ENCODE results near the gene SLK. TPM values are rescaled to one million over a fixed set of nuclear protein-coding genes. Genes with fewer than 3 reads are reported as not detected.

The SLK gene
- total and polyA plus RNA-seq, 10 of the 15 experiments (the other 5 are each of a cell fraction or from before 2014, with no cell fraction given), result 2.5 to 24.2 (median 11.1) TPM

GRCh38 chr10:104040382-104040781 is 73.4 kb downstream of the SLK start:
- H4K20me1 ChIP-seq (ENCODE audit: control insufficient read depth, insufficient read depth), result no peaks in the 10 kb centered on the region
- no peak overlapping the region for H3K9ac ChIP-seq (ENCODE audit: control insufficient read depth, insufficient read depth, low read length)
- H3K36me3 ChIP-seq (ENCODE audit: control insufficient read depth in 2 of 2, insufficient read depth in 2 of 2, low read length in 1 of 2), result no peaks in the 10 kb centered on the region
- DNase-seq (ENCODE audit: low read depth, low spot score), result no peak
- POLR2A ChIA-PET, result no interaction called here
- RAD21 ChIA-PET (ENCODE audit: unreplicated experiment), result interaction anchor here (0.9 kb wide), 1 partner anchor 152 kb away, joined by 3 read pairs; no protein-coding TSS in a partner anchor
- no peaks in the 10 kb centered on the region; a peak in 2 of 4 replicates for H3K27me3 ChIP-seq (replicated peaks in 1 of 2; ENCODE audit: control insufficient read depth in 2 of 2, insufficient read depth in 2 of 2, low read length in 1 of 2)
- in situ Hi-C loops (cut with MboI) (no loop called here), intact Hi-C loops (cut with micrococcal nuclease; ENCODE audit: unreplicated experiment) (no loop called here)
- H3K79me2 ChIP-seq (ENCODE audit: control insufficient read depth, insufficient read depth, low read length), result no peaks in the 10 kb centered on the region
- H3K9me3 ChIP-seq (replicated peaks; ENCODE audit: control insufficient read depth, insufficient read depth, low read length), result no peaks in the 10 kb centered on the region
- WGBS (ENCODE audit: insufficient coverage, insufficient replicate concordance, low lambda C conversion rate, missing lambda C conversion rate), result 27% methylated on average over 6 of the region's 6 CpGs
- no peak overlapping the region for H3K4me2 ChIP-seq (ENCODE audit: control insufficient read depth, insufficient read depth)
- no peak for ATAC-seq
- no TSS peak for BruUV-seq (replicated peaks)
- no peak overlapping the region for H2AFZ ChIP-seq (ENCODE audit: control insufficient read depth, low read depth, low read length)
- SMC1A ChIA-PET (ENCODE audit: uncharacterized antibody, unreplicated experiment), result interaction anchor here (1.6 kb wide), 1 partner anchor 57 kb away, joined by 4 read pairs; no protein-coding TSS in a partner anchor
- no peaks in the 10 kb centered on the region for H3K4me1 ChIP-seq (ENCODE audit: control insufficient read depth, insufficient read depth, low read length)
- CTCF ChIA-PET, result no interaction called here
- TF ChIP-seq SP1 (IDR thresholded peaks at IDR 0.05; ENCODE audit: low read depth, low read length) (no peak), NRF1 (conservative IDR thresholded peaks at IDR 0.05; ENCODE audit: low read depth, low read length) (no peak), LARP7 (IDR thresholded peaks at IDR 0.05) (no peak), ZZZ3 (IDR thresholded peaks at IDR 0.05; ENCODE audit: control insufficient read depth, insufficient read length, low read depth) (no peak), NFYB (IDR thresholded peaks at IDR 0.05; ENCODE audit: insufficient read depth, low read depth, low read length) (no peak), NFXL1 (IDR thresholded peaks at IDR 0.05; ENCODE audit: borderline replicate concordance) (no peak), RCOR1 (conservative IDR thresholded peaks at IDR 0.05; ENCODE audit: low read depth, low read length) (no peak), BACH1 (IDR thresholded peaks at IDR 0.05; ENCODE audit: borderline replicate concordance) (no peak), RELB (IDR thresholded peaks at IDR 0.05; ENCODE audit: low read depth) (no peak), IKZF2 (IDR thresholded peaks at IDR 0.05) (no peak), SKIL (IDR thresholded peaks at IDR 0.05; ENCODE audit: low read depth, poor library complexity, severe bottlenecking) (no peak)
- no peak overlapping the region for H3K27ac ChIP-seq (ENCODE audit: control insufficient read depth, insufficient read depth)
- H3K4me3 ChIP-seq, result no peak overlapping the region
- no peak for FAIRE-seq

Data from GM12878 (cell line).